HG02763 (cell line): Measurements from ENCODE around the gene GOSR2.

Experiments used
- ATAC-seq: cut with Tn5 transposase; IDR thresholded peaks from one replicate; pipeline ENCODE4 v1.9.1; 2021; ENCODE audit warnings: mild to moderate bottlenecking, moderate library complexity; ENCODE audit not compliant: unreplicated experiment

Gene GOSR2

GRCh38 chr17:46958041-46958591 is 35.2 kb downstream of the GOSR2 start:
- ATAC-seq: no peak

- ATAC-seq: no peak
Measured at GRCh38 chr17:46960152-46960551, 37.2 kb downstream of the GOSR2 start.

- ATAC-seq: no peak
Measured at GRCh38 chr17:46962374-46962790, 39.4 kb downstream of the GOSR2 start.

GRCh38 chr17:46963571-46963970 is 40.6 kb downstream of the GOSR2 start:
- ATAC-seq: no peak

GRCh38 chr17:46964315-46965265 is 41.6 kb downstream of the GOSR2 start:
- no peak for ATAC-seq

- no peak for ATAC-seq
Measured at GRCh38 chr17:46968224-46968834, 45.4 kb downstream of the GOSR2 start.

- ATAC-seq: no peak
Measured at GRCh38 chr17:46968896-46969295, 45.9 kb downstream of the GOSR2 start.

- ATAC-seq: no peak
Measured at GRCh38 chr17:46971647-46972300, 48.8 kb downstream of the GOSR2 start.

GRCh38 chr17:46972346-46972745 is 49.4 kb downstream of the GOSR2 start:
- no peak for ATAC-seq

GRCh38 chr17:46974086-46974485 is 51.1 kb downstream of the GOSR2 start:
- ATAC-seq: no peak

- no peak for ATAC-seq
Measured at GRCh38 chr17:46975287-46975686, 52.3 kb downstream of the GOSR2 start.

- ATAC-seq: no peak
Measured at GRCh38 chr17:46976626-46977270, 53.8 kb downstream of the GOSR2 start.

- ATAC-seq: no peak
Measured at GRCh38 chr17:46977348-46977747, 54.4 kb downstream of the GOSR2 start.

- no peak for ATAC-seq
Measured at GRCh38 chr17:46977750-46978488, 55.0 kb downstream of the GOSR2 start.

GRCh38 chr17:46978489-46979146 is 55.7 kb downstream of the GOSR2 start:
- no peak for ATAC-seq

GRCh38 chr17:46979147-46979863 is 56.3 kb downstream of the GOSR2 start, which contains the start of gene RPRML:
TSS of gene RPRML (minus strand) at chr17:46979253. CDS start at chr17:46979007, 246 bp downstream.
- no peak for ATAC-seq

GRCh38 chr17:46982577-46982976 is 59.6 kb downstream of the GOSR2 start:
- no peak for ATAC-seq

- no peak for ATAC-seq
Measured at GRCh38 chr17:46983782-46984181, 60.8 kb downstream of the GOSR2 start.

- no peak for ATAC-seq
Measured at GRCh38 chr17:46984341-46984740, 61.4 kb downstream of the GOSR2 start.
